Measurements from ENCODE around the gene SAMD11. TPM values are rescaled to one million over a fixed set of nuclear protein-coding genes. Genes with fewer than 3 reads are reported as not detected.

The SAMD11 gene
- total and polyA plus RNA-seq, 9 donors: 0.85 to 10.6 (median 2.3) TPM

- Histone ChIP-seq H3K9me3 (no peaks in the 10 kb centered on the region), H3K4me3 (no peak overlapping the region), H3K27ac (no peak overlapping the region), H3K27me3 (no peaks in the 10 kb centered on the region), H3K36me3 (no peaks in the 10 kb centered on the region), H3K4me1 (ENCODE audit: insufficient read depth) (peaks cover 2% of the 10 kb centered on the region)
- 68 to 75% (median 74%) methylated on average over 29 to 34 of the region's 34 CpGs for WGBS, 3 donors
- intact Hi-C loops (cut with DNase I): no loop called here
- TF ChIP-seq EP300 (IDR thresholded peaks at IDR 0.05) (no peak), POLR2A (IDR thresholded peaks at IDR 0.05) (no peak)
- TF ChIP-seq, protein P1, sequence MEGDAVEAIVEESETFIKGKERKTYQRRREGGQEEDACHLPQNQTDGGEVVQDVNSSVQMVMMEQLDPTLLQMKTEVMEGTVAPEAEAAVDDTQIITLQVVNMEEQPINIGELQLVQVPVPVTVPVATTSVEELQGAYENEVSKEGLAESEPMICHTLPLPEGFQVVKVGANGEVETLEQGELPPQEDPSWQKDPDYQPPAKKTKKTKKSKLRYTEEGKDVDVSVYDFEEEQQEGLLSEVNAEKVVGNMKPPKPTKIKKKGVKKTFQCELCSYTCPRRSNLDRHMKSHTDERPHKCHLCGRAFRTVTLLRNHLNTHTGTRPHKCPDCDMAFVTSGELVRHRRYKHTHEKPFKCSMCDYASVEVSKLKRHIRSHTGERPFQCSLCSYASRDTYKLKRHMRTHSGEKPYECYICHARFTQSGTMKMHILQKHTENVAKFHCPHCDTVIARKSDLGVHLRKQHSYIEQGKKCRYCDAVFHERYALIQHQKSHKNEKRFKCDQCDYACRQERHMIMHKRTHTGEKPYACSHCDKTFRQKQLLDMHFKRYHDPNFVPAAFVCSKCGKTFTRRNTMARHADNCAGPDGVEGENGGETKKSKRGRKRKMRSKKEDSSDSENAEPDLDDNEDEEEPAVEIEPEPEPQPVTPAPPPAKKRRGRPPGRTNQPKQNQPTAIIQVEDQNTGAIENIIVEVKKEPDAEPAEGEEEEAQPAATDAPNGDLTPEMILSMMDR (IDR thresholded peaks at IDR 0.05): no peak
- peak in 1 of 5 donors; percentile 31 for DNase-seq
Observed at GRCh38 chr1:971751-972506, 48.2 kb downstream of the SAMD11 start.

DNA sequence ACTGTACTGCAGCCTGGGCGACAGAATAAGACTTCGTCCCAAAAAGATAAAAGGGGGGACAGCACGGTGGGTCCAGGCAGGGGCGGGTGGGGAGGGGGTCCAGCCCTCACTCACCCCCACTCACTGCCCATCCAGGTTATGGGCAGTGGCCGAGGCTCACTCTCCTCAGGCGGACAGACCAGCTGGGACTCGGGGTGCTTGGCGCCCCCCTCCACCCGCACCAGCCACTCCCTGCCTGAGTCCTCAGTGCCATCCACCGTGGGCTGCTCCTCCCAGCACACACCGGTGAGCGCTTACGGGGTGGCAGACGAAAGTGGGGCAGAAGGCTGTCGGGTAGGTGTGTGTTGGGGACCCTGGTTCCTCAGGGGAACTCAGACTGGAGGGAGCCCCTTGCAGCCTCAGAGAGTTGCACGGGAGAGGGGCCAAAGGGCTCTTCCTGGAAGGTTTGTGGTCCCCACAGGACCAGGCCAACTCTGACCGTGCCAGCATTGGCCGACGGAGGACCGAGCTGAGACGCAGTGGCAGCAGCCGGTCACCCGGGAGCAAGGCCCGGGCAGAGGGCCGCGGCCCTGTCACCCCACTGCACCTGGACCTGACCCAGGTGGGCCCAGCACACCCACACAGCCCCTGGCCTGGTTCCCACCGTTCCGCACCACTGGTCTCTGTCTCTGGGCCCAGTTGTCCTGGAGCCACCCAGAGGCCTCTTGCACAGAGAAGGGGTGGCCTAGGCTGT is 49.2 kb downstream of the SAMD11 start:
- Histone ChIP-seq H3K4me1 (ENCODE audit: insufficient read depth) (peaks cover 2% of the 10 kb centered on the region), H3K27me3 (no peaks in the 10 kb centered on the region)

GRCh38 chr1:973459-974292 is 50.0 kb downstream of the SAMD11 start:
- H3K4me1 ChIP-seq (ENCODE audit: insufficient read depth): peaks cover 2% of the 10 kb centered on the region
- WGBS, 3 donors: 56 to 74% (median 58%) methylated on average over 25 to 28 of the region's 28 CpGs
- H3K27me3 ChIP-seq: no peaks in the 10 kb centered on the region
- H3K9me3 ChIP-seq: no peaks in the 10 kb centered on the region
- peak in 1 of 5 donors; percentile 30 for DNase-seq
- TF ChIP-seq POLR2A (IDR thresholded peaks at IDR 0.05): no peak
- TF ChIP-seq, protein P1 (IDR thresholded peaks at IDR 0.05): no peak
- TF ChIP-seq EP300 (IDR thresholded peaks at IDR 0.05): no peak
- intact Hi-C loops (cut with DNase I): no loop called here
- no peaks in the 10 kb centered on the region for H3K36me3 ChIP-seq
- no peak overlapping the region for H3K4me3 ChIP-seq
- no peak overlapping the region for H3K27ac ChIP-seq

More for the DNA sequence above, 49.2 kb downstream of the SAMD11 start:
- TF ChIP-seq POLR2A (IDR thresholded peaks at IDR 0.05): no peak
- TF ChIP-seq, protein P1 (IDR thresholded peaks at IDR 0.05): no peak
- TF ChIP-seq EP300 (IDR thresholded peaks at IDR 0.05): no peak
- Histone ChIP-seq H3K27ac (no peak overlapping the region), H3K9me3 (no peaks in the 10 kb centered on the region), H3K36me3 (no peaks in the 10 kb centered on the region), H3K4me3 (no peak overlapping the region)
- intact Hi-C loops (cut with DNase I): no loop called here
- DNase-seq: peak in 1 of 5 donors; percentile 28
- WGBS, 3 donors: 70 to 79% (median 73%) methylated on average over 25 to 28 of the region's 28 CpGs

DNA sequence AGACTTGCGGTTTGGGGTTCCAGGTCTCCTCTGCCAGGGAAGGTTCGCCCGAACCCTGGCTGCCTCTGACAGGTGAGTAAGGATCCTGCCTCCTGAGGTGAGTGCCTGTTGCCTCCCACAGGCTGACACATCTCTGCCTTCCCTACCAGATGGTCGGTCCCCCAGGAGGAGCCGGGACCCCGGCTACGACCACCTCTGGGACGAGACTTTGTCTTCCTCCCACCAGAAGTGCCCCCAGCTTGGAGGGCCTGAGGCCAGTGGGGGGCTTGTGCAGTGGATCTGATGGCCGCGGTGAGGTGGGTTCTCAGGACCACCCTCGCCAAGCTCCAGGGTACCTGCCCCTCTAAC is 50.5 kb downstream of the SAMD11 start:
- no peaks in the 10 kb centered on the region for H3K27me3 ChIP-seq
- WGBS, 3 donors: 67 to 76% (median 71%) methylated on average over 11 of the region's 11 CpGs
- intact Hi-C loops (cut with DNase I): no loop called here

More for the DNA sequence above, 50.5 kb downstream of the SAMD11 start:
- Histone ChIP-seq H3K36me3 (no peaks in the 10 kb centered on the region), H3K9me3 (no peaks in the 10 kb centered on the region), H3K4me1 (ENCODE audit: insufficient read depth) (peaks cover 2% of the 10 kb centered on the region), H3K27ac (no peak overlapping the region), H3K4me3 (no peak overlapping the region)
- TF ChIP-seq, protein P1 (IDR thresholded peaks at IDR 0.05): no peak
- TF ChIP-seq POLR2A (IDR thresholded peaks at IDR 0.05) (no peak), EP300 (IDR thresholded peaks at IDR 0.05) (no peak)
- peak in 1 of 5 donors; percentile 8 for DNase-seq
